Trophoblast cell (in vitro differentiated cells and primary cell): Measurements from ENCODE around the gene RHOJ.
A peak's percentile ranks its signal among the peaks of the same experiment; 100 is the strongest.
"Not testable (repeated sequence)": the region's sequence is repeated elsewhere in the genome, so short reads cannot be mapped to it uniquely, and the experiment has no call there.

Experiments
- DNase-seq, 2 donors: peaks; one replicate each; pipeline ENCODE4 v3.0.0-alpha.2; 2016
- H2AFZ ChIP-seq: 2 replicates; pipeline ENCODE4 v1.6.1; 2013; ENCODE audit warnings: low read length, moderate library complexity, mild to moderate bottlenecking; ENCODE audit not compliant: insufficient read depth, poor library complexity
- H2AK5ac ChIP-seq: 2 replicates; pipeline ENCODE4 v1.6.1; 2013; ENCODE audit warnings: mild to moderate bottlenecking, low read length
- H2BK120ac ChIP-seq: 2 replicates; pipeline ENCODE4 v1.6.1; 2013; ENCODE audit warnings: low read length, mild to moderate bottlenecking, moderate library complexity; ENCODE audit not compliant: insufficient read depth, poor library complexity
- H2BK12ac ChIP-seq: 2 replicates; pipeline ENCODE4 v1.6.1; 2013; ENCODE audit warnings: mild to moderate bottlenecking, low read length, moderate library complexity
- H2BK5ac ChIP-seq: 2 replicates; pipeline ENCODE4 v1.6.1; 2013; ENCODE audit warnings: low read length, low read depth, moderate library complexity, mild to moderate bottlenecking; ENCODE audit not compliant: poor library complexity
- H3K14ac ChIP-seq: 2 replicates; pipeline ENCODE4 v1.6.1; 2013; ENCODE audit warnings: mild to moderate bottlenecking, low read length
- H3K18ac ChIP-seq: 2 replicates; pipeline ENCODE4 v1.6.1; 2013; ENCODE audit warnings: mild to moderate bottlenecking, low read length
- H3K23ac ChIP-seq: 2 replicates; pipeline ENCODE4 v1.6.1; 2013; ENCODE audit warnings: low read length
- H3K27ac ChIP-seq: 2 replicates; pipeline ENCODE4 v1.5.1; 2013; ENCODE audit warnings: low read depth, mild to moderate bottlenecking, inconsistent platforms, low read length, moderate library complexity
- H3K27me3 ChIP-seq: 2 replicates; pipeline ENCODE4 v1.6.1; 2013; ENCODE audit warnings: inconsistent platforms, mild to moderate bottlenecking, low read length, moderate library complexity; ENCODE audit not compliant: insufficient read depth
- H3K36me3 ChIP-seq, 2 experiments: 1 replicate in 1 of 2; 2 replicates in 1 of 2; pipeline ENCODE4 v1.6.1; 2013; ENCODE audit warnings: low read length in 2 of 2, mild to moderate bottlenecking in 2 of 2, moderate library complexity in 1 of 2; ENCODE audit not compliant: insufficient read depth in 2 of 2, control insufficient read depth in 1 of 2
- H3K4ac ChIP-seq: 2 replicates; pipeline ENCODE4 v1.6.1; 2013; ENCODE audit warnings: low read depth, mild to moderate bottlenecking, low read length, moderate library complexity
- H3K4me1 ChIP-seq, 2 experiments: 1 replicate in 1 of 2; 2 replicates in 1 of 2; pipeline ENCODE4 v1.6.1; 2013; ENCODE audit warnings: low read length in 2 of 2, mild to moderate bottlenecking in 2 of 2, moderate library complexity in 1 of 2; ENCODE audit not compliant: insufficient read depth in 2 of 2, control insufficient read depth in 1 of 2
- H3K4me2 ChIP-seq: 2 replicates; pipeline ENCODE4 v1.6.1; 2013; ENCODE audit warnings: inconsistent platforms, mild to moderate bottlenecking, low read length, moderate library complexity
- H3K4me3 ChIP-seq: 2 replicates; pipeline ENCODE4 v1.5.1; 2013; ENCODE audit warnings: mild to moderate bottlenecking, low read depth, low read length, inconsistent platforms
- H3K79me1 ChIP-seq: one replicate; pipeline ENCODE4 v1.6.1; 2013; ENCODE audit warnings: low read length
- H3K79me2 ChIP-seq: 2 replicates; pipeline ENCODE4 v1.6.1; 2013; ENCODE audit warnings: low read length, mild to moderate bottlenecking; ENCODE audit not compliant: control insufficient read depth, insufficient read depth, poor library complexity
- H3K9ac ChIP-seq: 2 replicates; pipeline ENCODE4 v1.6.1; 2013; ENCODE audit warnings: mild to moderate bottlenecking, low read length
- H3K9me3 ChIP-seq: 2 replicates; pipeline ENCODE4 v1.6.1; 2013; ENCODE audit warnings: low read depth, mild to moderate bottlenecking, control low read depth, inconsistent platforms, low read length; ENCODE audit not compliant: insufficient read depth
- H4K12ac ChIP-seq: 2 replicates; pipeline ENCODE4 v1.6.1; 2013; ENCODE audit warnings: low read depth, mild to moderate bottlenecking, low read length, moderate library complexity
- H4K8ac ChIP-seq: 2 replicates; pipeline ENCODE4 v1.6.1; 2013; ENCODE audit warnings: low read depth, mild to moderate bottlenecking, low read length, moderate library complexity
- H4K91ac ChIP-seq: one replicate; pipeline ENCODE4 v1.6.1; 2013; ENCODE audit warnings: low read depth, mild to moderate bottlenecking, low read length, moderate library complexity
- WGBS: extraction: QIAGEN DNeasy Blood & Tissue Kit; methylation state at CpG from one replicate; pipeline ENCODE4 v1.1.7; 2013; ENCODE audit warnings: missing lambda C conversion rate; ENCODE audit not compliant: insufficient read length, insufficient coverage; ENCODE audit errors: extremely low coverage; 5-methylcytosine and 5-hydroxymethylcytosine counted together

Gene RHOJ

GRCh38 chr14:63164108-63164683, 40.0 kb upstream of the RHOJ start:
- H3K36me3 ChIP-seq = no peaks in the 10 kb centered on the region
- H2AK5ac ChIP-seq = no peak overlapping the region
- H3K27me3 ChIP-seq = no peaks in the 10 kb centered on the region
- no peak overlapping the region for H3K9ac ChIP-seq
- H3K4me1 ChIP-seq = no peaks in the 10 kb centered on the region
- no peak overlapping the region for H3K23ac ChIP-seq
- H2AFZ ChIP-seq = no peak overlapping the region
- no peak overlapping the region for H3K18ac ChIP-seq
- no peaks in the 10 kb centered on the region for H3K79me1 ChIP-seq
- no peak overlapping the region for H4K8ac ChIP-seq
- H3K27ac ChIP-seq = no peak overlapping the region
- WGBS = no CpG with 5 or more reads among the region's 2 CpGs
- no peaks in the 10 kb centered on the region for H3K79me2 ChIP-seq
- no peak overlapping the region for H2BK12ac ChIP-seq
- no peak overlapping the region for H4K91ac ChIP-seq
- no peak overlapping the region for H4K12ac ChIP-seq
- DNase-seq = no peak
- H2BK120ac ChIP-seq = no peak overlapping the region
- H3K4me3 ChIP-seq = no peak overlapping the region
- no peak overlapping the region for H3K4me2 ChIP-seq
- H2BK5ac ChIP-seq = no peak overlapping the region
- no peaks in the 10 kb centered on the region for H3K9me3 ChIP-seq
- no peak overlapping the region for H3K14ac ChIP-seq
- no peak overlapping the region for H3K4ac ChIP-seq

- not testable (repeated sequence) for H2BK5ac ChIP-seq, H2BK12ac ChIP-seq, H3K79me2 ChIP-seq, H2BK120ac ChIP-seq, H3K79me1 ChIP-seq, H2AFZ ChIP-seq, H4K12ac ChIP-seq, H3K4me3 ChIP-seq, H3K4ac ChIP-seq, H3K14ac ChIP-seq, H3K4me2 ChIP-seq, H3K23ac ChIP-seq, H3K27me3 ChIP-seq, H3K9me3 ChIP-seq, H3K9ac ChIP-seq, H4K8ac ChIP-seq, H3K27ac ChIP-seq, H2AK5ac ChIP-seq, H3K18ac ChIP-seq, H4K91ac ChIP-seq, H3K4me1 ChIP-seq, DNase-seq, H3K36me3 ChIP-seq
- no CpG with 5 or more reads among the region's 23 CpGs for WGBS
Measured at GRCh38 chr14:63165267-63165666, 39.0 kb upstream of the RHOJ start.

- Histone ChIP-seq H2AFZ (no peak overlapping the region), H3K4me1 (no peaks in the 10 kb centered on the region), H3K27ac (no peak overlapping the region), H3K4me3 (no peak overlapping the region), H3K18ac (no peak overlapping the region), H3K14ac (no peak overlapping the region), H3K79me2 (no peaks in the 10 kb centered on the region), H4K91ac (no peak overlapping the region), H3K4ac (no peak overlapping the region), H4K12ac (no peak overlapping the region), H2BK120ac (no peak overlapping the region), H3K4me2 (no peak overlapping the region), H4K8ac (no peak overlapping the region), H3K9me3 (no peaks in the 10 kb centered on the region), H3K79me1 (no peaks in the 10 kb centered on the region), H3K27me3 (no peaks in the 10 kb centered on the region), H2BK5ac (no peak overlapping the region), H3K9ac (no peak overlapping the region), H3K23ac (no peak overlapping the region), H2AK5ac (no peak overlapping the region), H3K36me3 (no peaks in the 10 kb centered on the region), H2BK12ac (no peak overlapping the region)
- WGBS = no CpG with 5 or more reads among the region's 2 CpGs
- DNase-seq = no peak
Measured at GRCh38 chr14:63167044-63167443, 37.2 kb upstream of the RHOJ start.

- Histone ChIP-seq H4K12ac (no peak overlapping the region), H3K4me1 (peaks cover 0 to 9% of the 10 kb centered on the region in 2 experiments), H4K8ac (no peak overlapping the region), H3K4ac (no peak overlapping the region), H3K79me1 (peaks cover 2% of the 10 kb centered on the region), H3K36me3 (no peaks in the 10 kb centered on the region), H2BK5ac (no peak overlapping the region), H2AFZ (no peak overlapping the region), H2AK5ac (no peak overlapping the region), H2BK12ac (no peak overlapping the region), H3K9me3 (no peaks in the 10 kb centered on the region), H3K4me3 (no peak overlapping the region), H3K4me2 (no peak overlapping the region), H3K18ac (no peak overlapping the region), H3K14ac (no peak overlapping the region), H3K23ac (no peak overlapping the region), H3K27ac (no peak overlapping the region), H3K79me2 (no peaks in the 10 kb centered on the region), H3K9ac (no peak overlapping the region), H2BK120ac (no peak overlapping the region), H3K27me3 (no peaks in the 10 kb centered on the region), H4K91ac (no peak overlapping the region)
- WGBS = no CpG with 5 or more reads among the region's 2 CpGs
- DNase-seq = peak; percentile 49 to 88
Measured at GRCh38 chr14:63174760-63175191, 29.5 kb upstream of the RHOJ start.
